ENCODE measurements around the gene PRMT5.
"Not testable (repeated sequence)": the region's sequence is repeated elsewhere in the genome, so short reads cannot be mapped to it uniquely, and the experiment has no call there.

PRMT5 gene

DNA sequence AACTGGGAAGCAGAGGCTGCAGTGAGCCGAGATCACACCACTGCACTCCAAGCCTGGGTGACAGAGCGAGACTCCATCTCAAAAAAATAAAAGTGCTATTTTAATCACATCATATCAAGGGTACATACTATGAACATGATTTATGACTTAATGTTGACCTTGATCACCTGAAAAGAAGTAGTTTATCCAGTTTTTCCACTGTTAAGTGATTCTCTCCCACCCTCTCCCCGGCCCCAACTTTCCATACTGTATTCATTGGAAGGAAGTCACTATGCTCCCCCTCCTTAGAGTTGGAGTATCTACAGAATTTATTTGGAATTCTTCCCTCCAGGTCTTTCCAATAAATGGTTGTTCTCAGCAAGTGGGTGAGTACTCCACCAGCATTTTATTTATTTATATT, 3.0 kb upstream of the PRMT5 start:
- DNase-seq (ENCODE audit: low spot score), result no peak

DNA sequence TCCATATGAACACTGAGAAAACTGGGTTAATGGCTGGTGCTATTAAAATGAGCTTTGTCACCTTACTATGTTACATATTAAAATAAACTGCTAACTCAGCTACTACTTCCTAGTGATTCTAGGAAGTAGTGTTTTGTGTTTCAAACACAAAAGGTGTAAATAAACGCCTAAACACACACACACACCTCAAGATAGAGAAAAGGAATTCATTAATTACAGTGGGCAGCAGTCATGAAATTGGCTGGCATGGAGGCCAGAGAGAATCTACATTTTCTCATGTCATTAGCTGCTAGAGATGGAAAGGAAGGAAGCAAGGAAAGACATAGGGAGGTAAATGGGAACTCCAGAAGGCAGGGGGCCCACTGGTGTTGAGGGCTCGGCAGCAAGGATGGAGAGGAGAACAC, 787 bp upstream of the PRMT5 start:
- DNase-seq (ENCODE audit: low spot score), result peak; percentile 16

DNA sequence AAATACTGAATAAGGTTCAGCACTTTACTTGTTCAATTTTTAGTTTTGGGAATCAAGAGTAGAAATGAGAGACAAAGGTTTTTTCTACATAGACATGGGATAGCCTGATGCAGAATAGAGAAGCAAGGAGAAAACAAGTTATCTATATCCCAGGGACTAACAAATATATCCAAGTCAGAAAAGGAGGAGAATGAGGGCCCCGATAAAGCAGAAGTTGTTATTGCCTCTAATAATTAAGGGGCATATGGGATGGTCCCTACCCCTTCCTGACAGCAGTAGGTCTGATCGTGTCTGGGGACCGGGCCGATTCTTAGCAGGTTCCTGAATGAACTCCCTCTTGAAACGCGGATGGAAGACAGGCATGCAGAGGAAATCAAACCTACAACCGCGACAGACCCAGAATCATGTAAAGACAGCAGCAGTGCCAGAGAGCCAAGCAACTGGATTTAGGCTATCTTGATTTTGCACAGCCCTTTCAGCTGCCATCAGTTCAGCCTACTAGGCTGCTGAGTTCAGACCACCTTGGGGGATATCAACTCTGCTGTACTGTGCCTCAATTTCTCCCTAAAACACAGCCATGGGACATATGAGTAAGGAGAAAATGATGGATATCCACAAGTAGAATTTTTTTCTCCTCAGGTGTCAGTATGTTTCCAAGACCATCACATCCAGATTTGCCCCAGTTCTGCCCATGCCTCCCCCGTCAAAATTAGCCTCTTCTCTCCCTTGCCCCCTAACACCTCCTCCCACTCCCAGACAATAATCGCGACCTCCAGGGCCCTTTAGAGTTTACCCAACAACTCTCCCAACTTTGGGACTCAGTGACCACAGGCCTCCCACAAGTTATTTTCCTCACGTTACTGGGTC, 706 bp downstream of the PRMT5 start:
- DNase-seq (ENCODE audit: low spot score), result peak; percentile 5

- no peak for DNase-seq (ENCODE audit: low spot score)
These were observed 2.9 kb downstream of the PRMT5 start for GRCh38 chr14:22926316-22926715.

- DNase-seq (ENCODE audit: low spot score), result no peak
These were observed 3.7 kb downstream of the PRMT5 start for GRCh38 chr14:22925513-22925912.

GRCh38 chr14:22923746-22924145, 5.4 kb downstream of the PRMT5 start:
- DNase-seq (ENCODE audit: low spot score), result no peak

- DNase-seq (ENCODE audit: low spot score), result no peak
These were observed 6.9 kb downstream of the PRMT5 start for GRCh38 chr14:22922294-22922693.

DNA sequence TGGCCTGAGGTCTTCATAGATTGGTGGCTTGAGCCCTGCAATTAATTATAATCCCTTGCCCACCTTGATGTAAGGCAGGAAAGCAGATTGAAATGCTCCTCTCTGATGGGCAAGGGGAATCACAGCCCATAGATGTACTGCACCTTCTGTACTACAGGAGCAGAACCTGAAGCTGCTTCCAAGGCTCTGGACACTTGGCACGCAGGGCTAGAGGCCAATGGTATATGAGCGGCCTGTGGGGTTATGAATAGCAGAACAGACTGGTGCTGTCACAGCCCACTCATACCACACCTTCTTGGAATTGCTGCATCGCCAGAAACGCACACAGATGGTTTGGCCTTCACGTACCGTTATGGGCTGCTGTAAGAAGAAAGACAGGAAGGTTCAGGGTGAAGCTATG, 8.5 kb downstream of the PRMT5 start:
- no peak for DNase-seq (ENCODE audit: low spot score)

DNA sequence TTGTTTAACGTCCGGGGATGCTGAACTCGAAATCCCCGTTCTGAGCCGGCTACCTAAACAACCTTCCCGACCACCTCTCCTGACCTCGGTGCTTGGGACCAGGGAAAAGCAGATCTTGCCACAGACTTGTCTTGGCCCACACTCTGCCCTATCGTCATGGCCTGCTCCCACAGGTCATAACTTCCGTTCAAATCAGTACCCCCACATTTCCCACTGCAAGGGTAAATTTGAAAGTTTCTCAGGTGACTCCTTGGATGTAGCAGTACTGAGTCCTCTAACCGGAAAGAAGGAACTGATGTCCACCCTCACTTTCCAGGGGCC, 9.6 kb downstream of the PRMT5 start:
- DNase-seq (ENCODE audit: low spot score), result no peak

DNA sequence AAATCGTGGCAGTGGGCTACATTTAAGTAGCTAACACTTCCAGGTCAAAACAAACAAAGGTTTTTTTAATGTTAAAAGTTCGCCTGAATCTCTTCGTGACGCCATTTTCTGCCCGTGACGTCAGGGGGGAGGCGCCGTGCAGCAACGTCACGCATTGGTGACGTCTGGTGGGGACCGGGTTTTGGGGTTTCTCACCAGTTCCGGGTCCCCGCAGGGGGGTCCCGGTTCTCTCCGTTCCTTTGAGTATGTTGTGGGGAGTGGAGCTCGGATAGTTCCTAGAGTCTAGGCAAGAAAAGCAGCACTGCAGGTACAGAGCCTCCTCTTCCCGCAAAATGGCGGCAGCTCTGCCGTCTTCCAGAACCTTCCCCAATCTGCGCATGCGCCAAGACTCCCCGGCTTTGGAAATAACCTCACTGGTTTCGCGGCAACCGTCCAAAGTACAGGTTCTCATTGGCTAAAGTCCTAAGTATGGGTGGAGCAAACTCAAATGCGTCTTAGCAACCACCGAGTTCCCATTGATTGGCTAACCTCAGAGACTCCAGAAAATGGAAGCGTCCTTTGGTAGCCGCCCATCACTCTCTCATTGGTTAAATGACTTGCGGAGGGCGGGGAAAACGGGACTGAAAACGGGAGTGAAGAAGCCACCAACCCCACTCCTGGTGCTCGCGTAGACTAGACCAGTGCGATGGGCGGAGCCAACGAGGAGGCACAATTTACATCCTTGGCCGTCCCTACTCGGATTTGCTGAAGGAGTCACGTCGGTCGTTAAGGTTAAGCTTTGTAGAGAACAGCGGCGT, 10.2 kb downstream of the PRMT5 start, which contains the start of gene RBM23:
RBM23 (minus strand) TSS at position 346 of the 797 bp plus-strand sequence.
- peak; percentile 97 for DNase-seq (ENCODE audit: low spot score)

- no peak for DNase-seq (ENCODE audit: low spot score)
These were observed 13.2 kb downstream of the PRMT5 start for GRCh38 chr14:22915886-22916521.

DNA sequence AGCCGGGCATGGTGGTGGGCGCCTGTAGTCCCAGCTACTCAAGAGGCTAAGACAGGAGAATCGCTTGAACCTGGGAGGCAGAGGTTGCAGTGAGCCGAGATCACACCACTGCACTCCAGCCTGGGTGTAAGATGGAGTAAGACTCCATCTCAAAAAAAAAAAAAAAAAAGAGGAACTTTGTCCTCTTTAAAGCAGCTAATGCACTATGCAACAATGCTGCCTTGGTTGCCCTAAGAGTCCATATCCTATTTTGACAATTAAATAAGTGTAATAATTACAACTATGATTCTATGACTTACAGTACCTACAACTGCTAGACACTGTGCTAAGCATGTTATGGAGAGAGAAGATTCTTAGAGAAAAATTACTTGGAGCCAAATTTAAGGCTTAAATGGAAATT, 14.3 kb downstream of the PRMT5 start:
- not testable (repeated sequence) for DNase-seq (ENCODE audit: low spot score)

GRCh38 chr14:22910916-22911315, 18.3 kb downstream of the PRMT5 start:
- no peak for DNase-seq (ENCODE audit: low spot score)

- no peak for DNase-seq (ENCODE audit: low spot score)
These were observed 20.6 kb downstream of the PRMT5 start for GRCh38 chr14:22908601-22909000.

GRCh38 chr14:22907429-22907828, 21.7 kb downstream of the PRMT5 start:
- DNase-seq (ENCODE audit: low spot score), result no peak

GRCh38 chr14:22906073-22906472, 23.1 kb downstream of the PRMT5 start:
- DNase-seq (ENCODE audit: low spot score), result no peak

DNA sequence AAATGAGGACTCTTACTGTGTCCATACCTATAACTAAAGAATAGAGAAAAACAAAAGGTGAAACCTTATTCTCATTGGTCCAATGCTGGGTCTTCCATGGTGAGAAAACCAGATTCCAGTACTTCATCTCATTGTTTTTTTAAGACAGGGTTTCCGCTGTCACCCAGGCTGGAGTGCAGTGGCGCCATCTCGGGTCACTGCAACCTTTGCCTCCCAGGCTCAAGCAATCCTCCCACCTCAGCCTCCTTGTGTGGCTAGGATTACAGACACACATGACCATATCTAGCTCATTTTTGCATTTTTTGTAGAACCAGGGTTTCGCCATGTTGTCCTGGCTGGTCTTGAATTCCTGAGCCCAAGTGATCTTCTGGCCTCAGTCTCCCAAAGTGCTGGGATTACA, 23.5 kb downstream of the PRMT5 start:
- DNase-seq (ENCODE audit: low spot score), result no peak

- DNase-seq (ENCODE audit: low spot score), result no peak
These were observed 25.5 kb downstream of the PRMT5 start for GRCh38 chr14:22903742-22904087.

DNA sequence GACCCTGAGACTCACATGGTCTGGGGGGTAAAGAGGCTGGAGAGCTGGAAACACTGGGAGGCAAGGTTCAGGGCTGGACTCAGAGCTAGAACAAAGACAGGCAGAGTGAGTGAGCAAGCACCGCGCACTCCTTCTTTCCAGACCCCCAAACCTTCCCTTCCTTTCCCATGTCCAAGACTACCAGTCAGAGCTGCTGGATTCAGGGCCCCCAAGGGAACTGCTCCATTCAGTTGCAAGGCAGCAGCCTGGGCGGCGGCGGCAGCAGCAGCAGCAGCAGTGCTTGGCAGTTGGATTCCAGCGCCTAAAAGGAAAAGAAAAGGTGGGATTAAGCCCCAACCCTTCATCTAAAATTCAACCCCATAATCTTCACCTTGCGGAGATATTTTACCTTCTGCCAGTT, 27.4 kb downstream of the PRMT5 start:
- no peak for DNase-seq (ENCODE audit: low spot score)

GRCh38 chr14:22900081-22900799, 28.9 kb downstream of the PRMT5 start:
- DNase-seq (ENCODE audit: low spot score), result peak; percentile 68

GRCh38 chr14:22898302-22899090, 30.7 kb downstream of the PRMT5 start:
- DNase-seq (ENCODE audit: low spot score), result no peak

All from germinal center (tissue), 1 donor.